ENCODE data around the gene DBP.

Gene DBP

DNA sequence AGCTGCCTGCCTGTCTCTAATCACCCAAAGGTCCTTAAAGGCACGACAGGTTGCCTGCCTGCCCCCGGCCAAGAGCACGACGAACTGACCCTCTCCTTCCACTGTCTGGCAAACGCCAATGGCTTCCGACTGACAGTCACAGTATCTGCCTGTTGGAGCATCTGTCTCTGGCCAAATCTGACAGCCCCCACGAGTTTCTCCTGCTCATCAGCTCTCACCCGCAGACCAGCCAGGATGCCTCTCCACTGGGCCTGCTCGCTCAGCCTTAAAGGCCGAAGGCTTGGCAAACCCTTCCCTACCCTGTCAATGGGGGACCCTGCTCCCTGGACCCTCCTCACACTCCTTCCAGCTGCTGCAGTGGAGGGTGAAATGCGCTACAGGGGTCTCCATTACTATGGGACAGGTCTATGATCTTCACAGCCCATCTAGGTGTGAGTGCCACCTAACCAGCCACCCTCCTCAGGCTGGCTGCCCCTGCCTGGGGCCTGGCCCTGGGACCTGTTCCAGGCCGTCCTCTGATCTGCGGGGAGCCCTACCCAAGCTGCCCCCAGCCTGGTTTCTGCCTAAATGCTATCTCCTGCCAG is 23.2 kb downstream of the DBP start:
- no peak overlapping the region for H3K27ac ChIP-seq
- H3K4me3 ChIP-seq = no peak overlapping the region
- TF ChIP-seq, protein P1, sequence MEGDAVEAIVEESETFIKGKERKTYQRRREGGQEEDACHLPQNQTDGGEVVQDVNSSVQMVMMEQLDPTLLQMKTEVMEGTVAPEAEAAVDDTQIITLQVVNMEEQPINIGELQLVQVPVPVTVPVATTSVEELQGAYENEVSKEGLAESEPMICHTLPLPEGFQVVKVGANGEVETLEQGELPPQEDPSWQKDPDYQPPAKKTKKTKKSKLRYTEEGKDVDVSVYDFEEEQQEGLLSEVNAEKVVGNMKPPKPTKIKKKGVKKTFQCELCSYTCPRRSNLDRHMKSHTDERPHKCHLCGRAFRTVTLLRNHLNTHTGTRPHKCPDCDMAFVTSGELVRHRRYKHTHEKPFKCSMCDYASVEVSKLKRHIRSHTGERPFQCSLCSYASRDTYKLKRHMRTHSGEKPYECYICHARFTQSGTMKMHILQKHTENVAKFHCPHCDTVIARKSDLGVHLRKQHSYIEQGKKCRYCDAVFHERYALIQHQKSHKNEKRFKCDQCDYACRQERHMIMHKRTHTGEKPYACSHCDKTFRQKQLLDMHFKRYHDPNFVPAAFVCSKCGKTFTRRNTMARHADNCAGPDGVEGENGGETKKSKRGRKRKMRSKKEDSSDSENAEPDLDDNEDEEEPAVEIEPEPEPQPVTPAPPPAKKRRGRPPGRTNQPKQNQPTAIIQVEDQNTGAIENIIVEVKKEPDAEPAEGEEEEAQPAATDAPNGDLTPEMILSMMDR (IDR thresholded peaks at IDR 0.05) = no peak
- no peak for DNase-seq (ENCODE audit: low spot score)

DNA sequence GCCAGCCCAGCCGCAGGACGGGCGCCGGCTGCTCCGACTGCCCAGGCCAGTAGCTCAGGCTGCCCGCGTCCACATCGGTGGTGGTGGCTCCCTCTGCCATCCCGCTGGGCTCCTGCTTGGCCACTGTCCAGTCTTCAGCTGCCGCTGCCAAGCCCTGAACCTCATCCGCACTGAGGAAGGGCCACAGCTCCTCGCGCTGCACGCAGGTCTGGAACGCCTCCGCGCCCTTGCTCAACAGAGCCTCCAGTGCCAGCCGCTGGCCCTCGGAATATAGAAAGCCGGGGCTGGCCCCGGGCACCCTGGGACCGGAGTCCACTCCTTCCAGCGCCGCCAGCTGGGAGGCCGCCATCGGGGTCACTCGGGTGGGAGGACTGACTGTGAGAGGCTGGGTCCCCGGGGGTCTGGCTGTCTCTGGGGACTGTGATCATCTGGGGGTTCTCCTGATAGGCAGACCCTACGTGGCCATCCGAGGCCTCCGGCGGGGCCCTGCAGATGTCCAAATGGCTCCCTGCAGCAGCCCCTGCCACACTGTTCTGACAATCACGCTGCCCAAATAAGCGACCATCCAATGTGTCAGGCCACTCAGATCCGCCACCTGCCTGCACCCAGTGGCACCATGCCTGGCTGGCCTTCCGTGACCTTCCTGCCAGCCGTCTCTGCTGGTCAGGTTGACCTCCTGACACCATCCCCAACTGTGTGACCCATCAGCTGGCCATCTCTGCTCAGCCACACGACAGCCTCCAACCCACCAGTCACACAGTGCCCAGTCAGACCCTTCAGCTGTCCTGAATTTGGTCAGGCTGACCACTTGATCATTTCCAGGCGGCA is 23.9 kb downstream of the DBP start:
- DNase-seq (ENCODE audit: low spot score) = no peak
- TF ChIP-seq, protein P1 (IDR thresholded peaks at IDR 0.05) = no peak
- Histone ChIP-seq H3K4me3 (no peak overlapping the region), H3K27ac (no peak overlapping the region)

DNA sequence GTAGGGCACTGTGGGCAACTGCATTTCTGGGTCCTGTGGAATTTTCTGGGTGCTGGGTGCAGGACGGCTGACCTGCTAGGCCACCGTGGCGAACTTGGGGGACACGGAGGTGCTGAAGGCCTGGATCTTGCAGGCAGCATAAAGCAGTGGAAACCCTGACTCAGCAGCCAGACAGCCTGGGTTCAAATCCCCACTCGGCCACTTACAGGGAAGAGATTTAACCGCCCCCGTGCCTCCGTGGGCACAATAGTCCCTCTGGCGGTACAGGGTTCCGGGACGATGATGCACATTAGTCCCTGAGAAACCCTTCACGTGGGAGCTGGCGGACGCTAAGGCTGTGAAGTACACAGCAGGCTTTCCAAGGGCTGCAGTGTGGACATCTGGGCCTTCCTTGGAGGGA is 25.3 kb downstream of the DBP start:
- no peak for DNase-seq (ENCODE audit: low spot score)
- Histone ChIP-seq H3K4me3 (no peak overlapping the region), H3K27ac (no peak overlapping the region)
- TF ChIP-seq, protein P1 (IDR thresholded peaks at IDR 0.05) = no peak

DNA sequence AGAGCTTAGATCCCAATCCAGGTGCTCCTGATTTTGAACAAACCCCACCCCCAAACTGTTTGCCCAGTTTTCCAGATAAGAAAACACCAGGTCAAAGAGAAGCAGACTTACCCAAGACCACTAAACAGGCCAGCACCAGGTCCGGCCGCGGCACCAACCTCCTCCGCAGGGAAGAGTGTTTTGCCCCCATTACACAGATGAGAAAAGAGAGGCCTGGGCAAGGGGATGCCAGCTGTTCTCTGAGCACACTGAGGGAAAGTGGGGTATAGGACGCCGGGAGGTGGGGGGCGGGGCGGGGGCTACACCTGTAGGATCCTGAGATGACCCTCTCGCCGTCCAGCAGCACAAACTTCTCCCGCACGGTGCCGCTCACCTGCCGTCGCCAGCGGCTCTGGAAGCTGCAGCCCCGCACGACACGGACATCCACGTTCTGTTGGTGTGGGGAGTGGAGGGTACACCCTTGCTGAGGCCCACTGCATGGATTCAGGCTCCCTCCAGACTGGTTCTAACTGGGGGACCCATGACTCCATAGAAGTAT is 27.5 kb downstream of the DBP start:
- Histone ChIP-seq H3K27ac (no peak overlapping the region), H3K4me3 (no peak overlapping the region)
- TF ChIP-seq, protein P1 (IDR thresholded peaks at IDR 0.05) = no peak
- no peak for DNase-seq (ENCODE audit: low spot score)

DNA sequence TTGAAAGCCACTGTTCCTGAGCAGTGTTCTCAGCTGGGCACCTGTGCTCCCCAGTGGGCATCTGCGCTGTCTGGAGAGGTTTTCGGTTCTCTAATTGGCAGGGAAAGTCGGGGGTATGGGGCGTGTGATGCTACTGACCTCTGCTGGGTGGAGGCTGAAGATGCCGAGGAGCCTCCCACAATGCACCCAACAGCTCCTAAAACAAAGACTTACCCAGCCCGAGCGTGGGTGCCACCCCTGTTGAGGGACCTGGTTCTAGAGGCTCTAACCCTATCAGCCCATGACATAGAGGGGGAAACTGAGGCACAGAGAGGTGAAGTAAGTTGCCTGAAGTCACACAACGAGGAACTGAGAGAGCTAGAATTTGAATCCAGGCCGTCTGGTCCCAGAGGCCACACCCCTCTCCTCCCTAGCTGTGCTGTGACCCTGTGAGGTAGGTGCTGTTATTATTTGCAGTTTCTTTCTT is 28.3 kb downstream of the DBP start:
- Histone ChIP-seq H3K27ac (no peak overlapping the region), H3K4me3 (no peak overlapping the region)
- no peak for DNase-seq (ENCODE audit: low spot score)
- TF ChIP-seq, protein P1 (IDR thresholded peaks at IDR 0.05) = no peak

DNA sequence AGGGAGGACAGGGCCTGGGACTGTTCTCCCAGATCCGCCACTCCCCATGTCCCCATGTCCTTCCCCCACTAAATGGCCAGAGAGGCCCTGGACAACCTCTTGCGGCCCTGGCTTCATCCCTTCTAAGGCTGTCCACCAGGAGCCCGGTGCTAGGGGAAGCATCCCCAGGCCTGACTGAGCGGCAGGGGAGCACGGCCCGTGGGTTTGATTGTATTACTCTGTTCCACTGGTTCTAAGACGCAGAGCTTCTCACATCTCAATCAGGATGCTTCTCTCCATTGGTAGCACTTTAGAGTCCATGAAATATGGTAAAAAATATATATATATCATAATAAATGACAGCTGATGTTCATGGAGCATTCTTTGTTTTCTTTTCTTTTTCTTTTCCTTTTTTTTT is 29.8 kb downstream of the DBP start:
- Histone ChIP-seq H3K27ac (no peak overlapping the region), H3K4me3 (no peak overlapping the region)
- no peak for DNase-seq (ENCODE audit: low spot score)
- TF ChIP-seq, protein P1 (IDR thresholded peaks at IDR 0.05) = no peak
